Activated gamma-delta T cell (primary cell): Measurements from ENCODE around the gene LRG1.
"Not testable (repeated sequence)": the region's sequence is repeated elsewhere in the genome, so short reads cannot be mapped to it uniquely, and the experiment has no call there.

Source experiments
- DNase-seq: peaks from one replicate; lab custom pipeline; 2025; lab: John Stamatoyannopoulos, UW

LRG1 gene

GRCh38 chr19:4553092-4553695 is 13.4 kb upstream of the LRG1 start:
- no peak for DNase-seq

GRCh38 chr19:4552525-4552819 is 12.6 kb upstream of the LRG1 start:
- no peak for DNase-seq

GRCh38 chr19:4550479-4551050 is 10.7 kb upstream of the LRG1 start:
- DNase-seq, result no peak

GRCh38 chr19:4550018-4550417 is 10.2 kb upstream of the LRG1 start:
- no peak for DNase-seq

- DNase-seq, result no peak
These were observed 8.4 kb upstream of the LRG1 start for GRCh38 chr19:4548238-4548584.

- no peak for DNase-seq
These were observed 7.7 kb upstream of the LRG1 start for GRCh38 chr19:4547303-4548237.

- DNase-seq, result no peak
These were observed 4.2 kb upstream of the LRG1 start for GRCh38 chr19:4543842-4544647.

- no peak for DNase-seq
These were observed 3.3 kb upstream of the LRG1 start for GRCh38 chr19:4542896-4543841.

- DNase-seq, result not testable (repeated sequence)
These were observed 1.9 kb upstream of the LRG1 start for GRCh38 chr19:4541806-4542145.

GRCh38 chr19:4541114-4541805 is 1.4 kb upstream of the LRG1 start:
- DNase-seq, result no peak

GRCh38 chr19:4539169-4539692 is 605 bp downstream of the LRG1 start:
- DNase-seq, result no peak

GRCh38 chr19:4538601-4538954 is 1.3 kb downstream of the LRG1 start:
- no peak for DNase-seq

GRCh38 chr19:4537953-4538600 is 1.8 kb downstream of the LRG1 start:
- no peak for DNase-seq

GRCh38 chr19:4536798-4537197 is 3.0 kb downstream of the LRG1 start:
- no peak for DNase-seq

- DNase-seq, result no peak
These were observed 4.8 kb downstream of the LRG1 start, which contains the start of gene PLIN5 for GRCh38 chr19:4534836-4535658. TSS of gene PLIN5 (minus strand) at chr19:4535224. CDS start at chr19:4534074, 1,150 bp downstream.

- DNase-seq, result no peak
These were observed 5.9 kb downstream of the LRG1 start for GRCh38 chr19:4533835-4534424.

- DNase-seq, result no peak
These were observed 6.5 kb downstream of the LRG1 start for GRCh38 chr19:4533334-4533733.

GRCh38 chr19:4531562-4532165 is 8.2 kb downstream of the LRG1 start:
- no peak for DNase-seq
